Breast epithelium (tissue), 4 donors: ENCODE data around the gene EHMT1. TPM values are rescaled to one million over a fixed set of nuclear protein-coding genes. Genes with fewer than 3 reads are reported as not detected.

Source experiments
- DNase-seq, 2 donors: peaks; one replicate each; pipeline ENCODE4 v3.0.0-alpha.2; 2019; ENCODE audit warnings: low spot score in 2 of 2
- H3K27ac ChIP-seq, 2 donors: fragments of 200-600 bp; sonication (generic) in 1 of 2; one replicate each; pipeline ENCODE4 v1.5.1; 2016 to 2019; ENCODE audit warnings: mild to moderate bottlenecking in 1 of 2
- H3K27me3 ChIP-seq, 2 donors: fragments of 200-600 bp; sonication (generic) in 1 of 2; one replicate each; pipeline versions ENCODE4 v1.5.1 to v1.6.0; 2017 to 2019; ENCODE audit warnings: control low read depth in 1 of 2, mild to moderate bottlenecking in 1 of 2
- H3K36me3 ChIP-seq: fragments of 200-600 bp; one replicate; pipeline ENCODE4 v1.5.1; 2019
- H3K4me1 ChIP-seq, 2 donors: fragments of 200-600 bp; sonication (generic); one replicate each; pipeline ENCODE4 v1.5.1; 2016 to 2019; ENCODE audit warnings: control low read depth in 1 of 2
- H3K4me3 ChIP-seq, 3 donors: fragments of 200-600 bp; sonication (generic); 1 replicate in 2 of 3; 2 replicates in 1 of 3; pipeline ENCODE4 v1.5.1; 2016 to 2019; ENCODE audit warnings: mild to moderate bottlenecking in 3 of 3, moderate library complexity in 2 of 3
- H3K9me3 ChIP-seq, 2 donors: fragments of 200-600 bp; sonication (generic) in 1 of 2; one replicate each; pipeline ENCODE4 v1.5.1; 2016 to 2019; ENCODE audit warnings: control low read depth in 1 of 2
- CTCF ChIP-seq, 3 donors: fragments of 450-650 bp; IDR thresholded peaks; one replicate each; pipeline ENCODE4 v1.5.1; 2016 to 2017; ENCODE audit warnings: antibody characterized with exemption in 3 of 3, mild to moderate bottlenecking in 3 of 3, moderate library complexity in 3 of 3
- POLR2A ChIP-seq: fragments of 450-650 bp; IDR thresholded peaks from one replicate; pipeline ENCODE4 v1.6.1; 2016; ENCODE audit warnings: antibody characterized with exemption, mild to moderate bottlenecking, moderate library complexity
- POLR2AphosphoS5 ChIP-seq, 3 donors: sonication (generic); formaldehyde crosslinking; IDR thresholded peaks; one replicate each; pipeline ENCODE4 v1.6.1; 2017; ENCODE audit warnings: antibody characterized with exemption in 3 of 3
- intact Hi-C: fragments of 100-400 bp; cut with DNase I; formaldehyde crosslinking; loops from one replicate; pipeline ENCODE4 v1.15.1; 2023; ENCODE audit warnings: low total_unique reads
- total RNA-seq, 3 donors: library from RNA; depleted of rRNA; stranded (reverse); fragments of >200 nt; gene quantifications; one replicate each; pipeline ENCODE4 v1.1.0, GENCODE V29; 2016

Gene EHMT1
- total RNA-seq, 3 donors from 2014 or later: 63.7 to 113 (median 91.2) TPM

DNA sequence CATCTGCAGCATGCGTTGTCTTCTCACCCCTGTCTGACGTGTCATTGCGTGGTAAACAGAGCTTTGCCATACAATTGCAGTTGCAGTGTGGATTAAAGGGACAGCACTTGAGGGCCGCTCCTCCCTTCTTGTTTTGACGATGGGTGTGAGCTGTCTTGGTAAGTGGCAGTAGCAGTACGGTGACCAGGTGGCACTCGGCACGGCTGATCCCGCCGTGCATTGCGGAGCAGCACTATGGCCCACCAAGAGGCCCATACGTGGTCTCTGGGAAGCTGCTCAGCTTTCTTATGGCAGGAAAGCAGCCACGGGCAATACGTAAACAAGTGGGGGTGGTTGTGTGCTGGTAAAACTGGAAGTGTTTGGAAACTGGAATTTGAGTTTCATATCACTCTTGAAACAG, 25.1 kb downstream of the EHMT1 start:
- no peaks in the 10 kb centered on the region for H3K4me1 ChIP-seq
- intact Hi-C loops: no loop called here
- H3K36me3 ChIP-seq: no peaks in the 10 kb centered on the region
- no peak overlapping the region for H3K27ac ChIP-seq
- no peak for DNase-seq
- no peaks in the 10 kb centered on the region for H3K27me3 ChIP-seq
- no peaks in the 10 kb centered on the region for H3K9me3 ChIP-seq
- H3K4me3 ChIP-seq: no peak overlapping the region
- TF ChIP-seq POLR2A: no peak
- no peak for TF ChIP-seq POLR2AphosphoS5 (IDR thresholded peaks at IDR 0.05)
- no peak for TF ChIP-seq CTCF (IDR thresholded peaks at IDR 0.05)

GRCh38 chr9:137645211-137645610, 26.4 kb downstream of the EHMT1 start:
- intact Hi-C loops: no loop called here
- TF ChIP-seq POLR2A (no peak), CTCF (IDR thresholded peaks at IDR 0.05) (no peak), POLR2AphosphoS5 (IDR thresholded peaks at IDR 0.05) (no peak)
- Histone ChIP-seq H3K36me3 (no peaks in the 10 kb centered on the region), H3K27ac (no peak overlapping the region), H3K27me3 (no peaks in the 10 kb centered on the region), H3K4me3 (no peak overlapping the region), H3K4me1 (no peaks in the 10 kb centered on the region), H3K9me3 (no peaks in the 10 kb centered on the region)
- DNase-seq: no peak

- Histone ChIP-seq H3K9me3 (no peaks in the 10 kb centered on the region), H3K27ac (no peak overlapping the region), H3K4me3 (no peak overlapping the region), H3K27me3 (no peaks in the 10 kb centered on the region), H3K36me3 (no peaks in the 10 kb centered on the region), H3K4me1 (no peaks in the 10 kb centered on the region)
- intact Hi-C loops: no loop called here
- DNase-seq: no peak
- TF ChIP-seq CTCF (IDR thresholded peaks at IDR 0.05) (no peak), POLR2AphosphoS5 (IDR thresholded peaks at IDR 0.05) (no peak), POLR2A (no peak)
These were observed 27.5 kb downstream of the EHMT1 start for GRCh38 chr9:137646341-137646740.

GRCh38 chr9:137647096-137647714, 28.4 kb downstream of the EHMT1 start:
- TF ChIP-seq POLR2AphosphoS5 (IDR thresholded peaks at IDR 0.05) (no peak), CTCF (IDR thresholded peaks at IDR 0.05) (no peak), POLR2A (no peak)
- Histone ChIP-seq H3K9me3 (no peaks in the 10 kb centered on the region), H3K4me3 (no peak overlapping the region), H3K36me3 (no peaks in the 10 kb centered on the region), H3K27ac (no peak overlapping the region), H3K4me1 (no peaks in the 10 kb centered on the region), H3K27me3 (no peaks in the 10 kb centered on the region)
- intact Hi-C loops: no loop called here
- no peak for DNase-seq

GRCh38 chr9:137648396-137648795, 29.6 kb downstream of the EHMT1 start:
- intact Hi-C loops: no loop called here
- TF ChIP-seq POLR2AphosphoS5 (IDR thresholded peaks at IDR 0.05) (no peak), CTCF (IDR thresholded peaks at IDR 0.05) (no peak), POLR2A (no peak)
- no peaks in the 10 kb centered on the region for H3K9me3 ChIP-seq
- DNase-seq: no peak
- no peaks in the 10 kb centered on the region for H3K4me1 ChIP-seq
- no peaks in the 10 kb centered on the region for H3K36me3 ChIP-seq
- no peaks in the 10 kb centered on the region for H3K27me3 ChIP-seq
- no peak overlapping the region for H3K4me3 ChIP-seq
- H3K27ac ChIP-seq: no peak overlapping the region
